Ramos (cell line): ENCODE data around the gene LAT.
"Not testable (repeated sequence)": the region's sequence is repeated elsewhere in the genome, so short reads cannot be mapped to it uniquely, and the experiment has no call there.

Experiments
- in situ Hi-C: fragments of 300-500 bp; cut with MboI; formaldehyde crosslinking; loops from one replicate; pipeline ENCODE4 v1.14.3; 2022; ENCODE audit warnings: low sequenced_read_pairs; ENCODE audit not compliant: unreplicated experiment

Gene LAT

DNA sequence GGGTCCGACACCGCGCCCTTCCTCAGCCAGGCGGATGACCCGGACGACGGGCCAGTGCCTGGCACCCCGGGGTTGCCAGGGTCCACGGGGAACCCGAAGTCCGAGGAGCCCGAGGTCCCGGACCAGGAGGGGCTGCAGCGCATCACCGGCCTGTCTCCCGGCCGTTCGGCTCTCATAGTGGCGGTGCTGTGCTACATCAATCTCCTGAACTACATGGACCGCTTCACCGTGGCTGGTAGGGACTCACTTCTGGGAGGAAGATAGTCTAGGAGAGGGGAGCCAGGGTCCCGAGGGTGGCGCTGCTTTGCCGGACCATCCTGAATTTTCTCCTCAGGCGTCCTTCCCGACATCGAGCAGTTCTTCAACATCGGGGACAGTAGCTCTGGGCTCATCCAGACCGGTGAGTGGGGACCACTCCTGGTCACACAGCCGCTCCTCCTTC is 9.7 kb upstream of the LAT start:
- in situ Hi-C loops, result no loop called here

- in situ Hi-C loops, result no loop called here
Observed at GRCh38 chr16:28977703-28978662, 6.9 kb upstream of the LAT start.

DNA sequence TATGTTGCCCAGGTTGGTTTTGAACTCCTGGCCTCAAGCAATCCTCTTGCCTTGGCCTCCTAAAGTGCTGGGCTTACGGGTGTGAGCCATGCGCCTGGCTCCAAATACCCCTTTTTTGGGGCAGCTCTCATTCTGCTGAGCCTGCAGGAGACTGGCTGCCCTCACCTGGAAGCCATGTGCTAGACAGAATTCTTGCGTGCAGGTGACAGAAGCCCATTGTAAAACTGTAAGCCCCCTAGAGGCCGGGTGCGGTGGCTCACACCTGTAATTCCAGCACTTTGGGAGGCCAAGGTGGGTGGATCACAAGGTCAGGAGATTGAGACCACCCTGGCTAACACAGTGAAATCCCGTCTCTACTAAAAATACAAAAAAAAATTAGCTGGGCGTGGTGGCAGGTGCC is 4.5 kb upstream of the LAT start:
- in situ Hi-C loops, result not testable (repeated sequence)

DNA sequence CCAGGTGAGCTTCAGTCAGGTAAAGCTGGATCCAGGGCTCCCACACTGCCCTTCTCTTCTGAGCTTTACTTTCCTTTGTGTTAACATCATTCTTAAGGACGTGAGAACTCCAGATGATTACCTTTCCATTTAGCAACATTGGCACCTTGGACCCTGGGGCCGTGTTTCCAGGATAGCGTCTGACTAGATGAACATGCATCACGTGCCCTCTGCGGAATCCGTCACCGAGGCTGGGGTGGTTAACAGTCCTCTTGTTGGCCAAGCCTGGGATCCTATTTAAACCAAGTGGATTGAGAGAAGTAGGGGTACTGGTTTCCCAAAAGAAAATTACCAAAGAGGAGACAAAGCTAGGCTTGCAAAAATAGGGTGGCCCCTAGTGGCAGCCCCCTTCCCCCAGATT is 3.9 kb upstream of the LAT start:
- in situ Hi-C loops, result no loop called here

- in situ Hi-C loops, result no loop called here
Observed at GRCh38 chr16:28981517-28981916, 3.3 kb upstream of the LAT start.

DNA sequence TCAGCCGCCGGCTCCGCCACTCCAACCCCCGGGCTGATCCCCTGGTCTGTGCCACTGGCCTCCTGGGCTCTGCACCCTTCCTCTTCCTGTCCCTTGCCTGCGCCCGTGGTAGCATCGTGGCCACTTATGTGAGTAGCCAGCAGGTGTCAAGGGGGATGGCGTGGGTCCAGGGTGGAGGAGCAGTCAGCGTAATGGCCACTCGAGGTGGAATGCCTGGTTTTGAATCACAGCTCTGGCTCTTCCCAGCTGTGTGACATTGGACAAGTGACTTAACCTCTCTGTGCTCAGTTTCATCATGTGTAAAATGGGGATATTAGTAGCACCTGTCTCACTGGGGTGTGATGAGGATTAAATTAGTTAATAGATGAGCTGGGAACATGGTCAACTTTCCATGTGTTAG is 2.4 kb upstream of the LAT start:
- in situ Hi-C loops, result no loop called here

DNA sequence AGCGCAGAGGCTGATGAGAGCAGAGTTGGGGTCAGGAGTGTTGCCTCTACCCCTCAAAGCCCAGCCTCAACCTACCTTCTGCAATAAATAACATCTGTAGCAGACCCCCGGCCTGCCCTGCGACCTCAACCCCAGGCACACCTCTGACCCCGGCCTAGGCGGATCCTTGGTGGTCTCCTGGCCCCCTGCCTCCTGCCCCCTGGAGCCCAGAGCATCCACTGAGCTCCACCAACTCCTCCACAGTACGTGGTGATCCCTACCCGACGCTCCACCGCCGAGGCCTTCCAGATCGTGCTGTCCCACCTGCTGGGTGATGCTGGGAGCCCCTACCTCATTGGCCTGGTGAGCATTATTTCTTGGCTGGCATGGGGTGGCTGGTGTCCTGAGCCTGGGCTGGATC is 1.9 kb upstream of the LAT start:
- in situ Hi-C loops, result no loop called here

DNA sequence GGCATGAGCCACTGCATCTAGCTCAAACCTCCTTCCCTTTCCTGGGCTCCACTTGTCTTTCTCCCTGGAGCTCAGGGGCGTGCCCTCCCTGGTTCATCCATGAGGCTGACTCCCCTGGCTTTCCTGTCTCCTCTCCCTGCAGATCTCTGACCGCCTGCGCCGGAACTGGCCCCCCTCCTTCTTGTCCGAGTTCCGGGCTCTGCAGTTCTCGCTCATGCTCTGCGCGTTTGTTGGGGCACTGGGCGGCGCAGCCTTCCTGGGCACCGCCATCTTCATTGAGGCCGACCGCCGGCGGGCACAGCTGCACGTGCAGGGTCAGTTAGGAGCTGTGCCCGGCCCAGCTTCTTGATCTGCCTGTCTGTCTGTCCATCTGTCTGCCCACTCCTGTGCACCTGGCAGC is 1.2 kb upstream of the LAT start:
- in situ Hi-C loops, result no loop called here

GRCh38 chr16:28984091-28984490 is 761 bp upstream of the LAT start:
- in situ Hi-C loops, result no loop called here

GRCh38 chr16:28985211-28986041 is 574 bp downstream of the LAT start:
- in situ Hi-C loops, result no loop called here

DNA sequence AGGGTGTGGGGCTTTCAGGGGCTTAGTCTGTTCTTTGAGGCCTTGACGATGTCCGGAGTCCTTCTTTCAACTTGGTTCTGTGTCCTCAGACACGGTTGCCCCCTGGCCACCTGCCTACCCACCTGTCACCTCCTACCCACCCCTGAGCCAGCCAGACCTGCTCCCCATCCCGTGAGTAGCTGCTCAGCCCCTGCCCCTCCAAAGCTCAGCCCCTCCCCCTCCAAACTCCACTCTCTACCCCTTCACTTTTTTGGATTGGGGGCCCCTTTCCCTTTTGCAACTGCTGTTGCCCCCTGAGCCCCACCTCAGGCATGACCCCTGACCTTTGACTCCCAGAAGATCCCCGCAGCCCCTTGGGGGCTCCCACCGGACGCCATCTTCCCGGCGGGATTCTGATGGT is 1.2 kb downstream of the LAT start:
- in situ Hi-C loops, result no loop called here

GRCh38 chr16:28986492-28986891 is 1.6 kb downstream of the LAT start:
- in situ Hi-C loops, result no loop called here

DNA sequence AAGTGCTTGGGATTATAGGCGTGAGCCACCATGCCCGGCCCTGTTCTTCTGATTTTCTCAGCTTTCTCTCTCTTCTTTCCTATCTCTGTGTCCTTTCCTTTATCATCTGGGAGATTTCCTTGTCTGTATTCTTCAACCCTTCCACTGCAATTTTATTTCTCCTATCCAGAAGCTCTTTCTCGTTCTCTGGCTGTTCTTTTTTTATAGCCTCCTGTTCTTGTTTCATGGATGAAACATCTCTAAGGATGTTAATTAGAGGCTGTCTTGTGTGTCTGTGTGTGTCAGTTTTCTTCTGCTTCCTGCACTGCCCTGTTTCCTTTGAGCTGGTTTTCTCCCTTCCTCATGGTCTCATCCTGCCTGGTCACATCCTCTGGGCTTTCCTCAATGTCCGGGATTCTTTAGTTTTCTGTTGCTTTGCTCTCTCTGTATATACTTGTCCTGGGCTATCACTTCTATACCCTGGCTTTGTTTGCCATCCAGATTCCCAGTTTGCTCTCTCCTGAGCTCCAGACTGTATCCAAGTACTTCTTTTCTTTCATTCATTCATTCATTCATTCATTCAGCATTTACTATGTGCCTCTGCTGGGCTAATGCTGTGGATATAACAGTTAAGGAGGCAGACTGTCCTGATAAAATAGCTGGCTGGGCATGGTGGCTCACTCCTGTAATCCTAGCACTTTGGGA is 2.5 kb downstream of the LAT start:
- in situ Hi-C loops, result no loop called here

- in situ Hi-C loops, result no loop called here
Observed at GRCh38 chr16:28989363-28989762, 4.5 kb downstream of the LAT start.

DNA sequence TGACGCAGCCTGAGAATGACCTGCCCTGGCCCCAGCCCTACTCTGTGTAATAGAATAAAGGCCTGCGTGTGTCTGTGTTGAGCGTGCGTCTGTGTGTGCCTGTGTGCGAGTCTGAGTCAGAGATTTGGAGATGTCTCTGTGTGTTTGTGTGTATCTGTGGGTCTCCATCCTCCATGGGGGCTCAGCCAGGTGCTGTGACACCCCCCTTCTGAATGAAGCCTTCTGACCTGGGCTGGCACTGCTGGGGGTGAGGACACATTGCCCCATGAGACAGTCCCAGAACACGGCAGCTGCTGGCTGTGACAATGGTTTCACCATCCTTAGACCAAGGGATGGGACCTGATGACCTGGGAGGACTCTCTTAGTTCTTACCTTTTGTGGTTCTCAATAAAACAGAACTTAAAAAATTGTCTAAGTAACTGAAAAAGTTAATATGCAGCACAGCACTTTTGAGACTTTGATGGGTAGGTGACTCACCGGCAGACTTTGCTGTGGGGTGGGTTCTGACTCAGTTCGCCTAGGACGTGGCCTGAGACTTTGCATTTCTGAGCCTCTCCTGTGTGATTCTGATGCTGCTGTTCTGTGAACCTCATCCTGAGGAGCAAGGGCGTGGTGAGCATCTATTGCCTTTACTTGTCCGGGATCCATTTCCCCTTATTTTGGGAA is 5.7 kb downstream of the LAT start:
- in situ Hi-C loops, result no loop called here

DNA sequence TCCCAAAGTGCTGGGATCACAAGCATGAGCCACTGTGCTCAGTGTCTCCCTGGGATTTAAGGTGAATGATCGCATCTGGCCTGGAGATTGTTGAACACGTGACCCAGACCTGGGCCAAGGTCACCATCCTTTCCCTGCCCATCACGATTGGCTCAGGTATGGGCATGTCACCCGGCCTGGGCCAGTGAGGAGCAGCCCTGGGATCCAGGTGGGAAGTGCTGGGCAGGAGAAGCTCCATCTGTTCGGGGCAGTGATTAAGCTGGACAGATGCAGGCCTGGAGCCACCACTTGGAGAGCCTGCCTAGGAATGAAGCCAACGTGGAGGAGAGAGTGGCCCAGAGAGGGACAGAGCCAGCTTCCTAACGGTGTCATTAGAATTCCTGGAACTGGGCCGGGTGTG is 6.8 kb downstream of the LAT start:
- in situ Hi-C loops, result no loop called here

- in situ Hi-C loops, result no loop called here
Observed at GRCh38 chr16:28992496-28992895, 7.6 kb downstream of the LAT start.

DNA sequence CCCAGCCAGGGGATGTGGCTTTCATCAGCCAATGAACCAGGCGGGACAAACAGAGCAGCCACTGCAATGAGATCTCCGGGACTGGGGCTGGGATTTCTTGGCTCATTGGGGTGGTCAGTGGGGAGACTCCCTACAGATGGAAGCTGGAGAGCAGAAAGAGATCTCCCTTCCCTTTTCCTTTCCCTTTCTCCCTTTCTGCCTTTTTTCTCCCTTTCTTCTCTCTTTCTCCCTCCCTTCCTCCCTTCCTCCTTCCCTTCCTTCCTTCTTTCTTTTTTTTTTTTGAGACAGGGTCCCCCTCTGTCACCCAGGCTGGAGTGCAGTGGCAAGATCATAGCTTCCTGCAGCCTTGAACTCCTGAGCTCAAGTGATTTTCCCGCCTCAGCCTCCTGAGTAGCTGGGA is 14.0 kb downstream of the LAT start:
- in situ Hi-C loops, result no loop called here

GRCh38 chr16:28999577-28999976 is 14.7 kb downstream of the LAT start:
- in situ Hi-C loops, result no loop called here

GRCh38 chr16:29000019-29000418 is 15.2 kb downstream of the LAT start:
- in situ Hi-C loops, result no loop called here
